Cardiac fibroblast (primary cell): ENCODE measurements around the gene NKX3-2.

Source experiments
- DNase-seq, 2 donors: peaks; one replicate each; pipeline versions ENCODE4 v3.0.0 to v3.0.0-alpha.2; 2010; ENCODE audit warnings: low read depth in 2 of 2
- H3K4me3 ChIP-seq, 2 donors: replicated peaks in 1 of 2; 1 replicate in 1 of 2; 2 replicates in 1 of 2; pipeline ENCODE4 v1.5.1; 2011; ENCODE audit warnings: low read depth in 2 of 2, low read length in 2 of 2, mild to moderate bottlenecking in 2 of 2, moderate library complexity in 1 of 2
- CTCF ChIP-seq: IDR thresholded peaks from one replicate; pipeline ENCODE4 v1.5.1; 2011; ENCODE audit warnings: low read depth, mild to moderate bottlenecking, low read length, inconsistent platforms

NKX3-2 gene

GRCh38 chr4:13545394-13545808 lies 1.1 kb upstream of the NKX3-2 start:
- no peak for TF ChIP-seq CTCF
- H3K4me3 ChIP-seq, result peak overlapping the region in 1 of 2 donors; percentile 64
- DNase-seq, result no peak

- DNase-seq, result peak; percentile 61 to 67
- H3K4me3 ChIP-seq, result peak overlapping the region; percentile 60 to 64
- TF ChIP-seq CTCF, result no peak
These were observed 492 bp upstream of the NKX3-2 start for GRCh38 chr4:13544606-13545393.

- DNase-seq, result no peak
- TF ChIP-seq CTCF, result no peak
- no peak overlapping the region for H3K4me3 ChIP-seq
These were observed 1.1 kb downstream of the NKX3-2 start for GRCh38 chr4:13543032-13543838.

GRCh38 chr4:13542577-13543031 lies 1.7 kb downstream of the NKX3-2 start:
- no peak for TF ChIP-seq CTCF
- DNase-seq, result no peak
- no peak overlapping the region for H3K4me3 ChIP-seq

GRCh38 chr4:13541720-13542576 lies 2.4 kb downstream of the NKX3-2 start:
- DNase-seq, result no peak

More at GRCh38 chr4:13541720-13542576, 2.4 kb downstream of the NKX3-2 start:
- peak; percentile 36 for TF ChIP-seq CTCF
- no peak overlapping the region for H3K4me3 ChIP-seq
